HG02981 (cell line): Measurements from ENCODE around the gene OXSR1.

Experiments used
- ATAC-seq: cut with Tn5 transposase; IDR thresholded peaks from one replicate; pipeline ENCODE4 v1.9.1; 2021; ENCODE audit warnings: mild to moderate bottlenecking, moderate library complexity; ENCODE audit not compliant: unreplicated experiment

The OXSR1 gene

DNA sequence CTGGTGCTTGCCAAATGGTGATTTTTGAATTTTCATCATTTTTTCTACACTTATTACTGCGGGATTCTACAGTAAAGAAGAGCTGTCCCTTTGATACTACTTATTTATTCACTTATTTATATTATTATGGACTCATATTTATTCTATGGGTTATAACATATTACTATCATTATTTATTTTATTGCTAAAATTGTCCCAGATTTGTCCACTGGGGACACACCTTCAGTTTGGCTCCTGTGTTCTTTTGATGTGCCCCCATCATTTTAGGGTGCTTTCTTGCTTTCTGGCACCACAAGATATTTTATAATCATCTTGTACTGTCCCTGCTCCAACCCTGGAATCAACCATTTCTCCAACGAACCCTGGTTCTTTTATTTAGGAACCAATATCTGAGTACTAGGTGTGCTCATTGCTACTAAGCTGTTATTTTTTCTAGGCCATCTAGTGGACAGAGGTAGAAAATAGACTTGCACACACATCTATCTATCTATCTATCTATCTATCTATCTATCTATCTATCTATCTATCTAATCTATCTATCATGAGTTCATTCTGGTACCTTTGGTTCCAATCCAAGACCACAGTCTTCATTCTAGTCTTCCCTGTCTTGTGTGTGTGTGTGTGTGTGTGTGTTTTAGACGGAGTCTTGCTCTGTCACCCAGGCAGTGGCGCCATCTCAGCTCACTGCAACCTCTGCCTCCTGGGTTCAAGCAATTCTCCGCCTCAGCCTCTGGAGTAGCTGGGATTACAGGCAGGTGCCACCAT, 132.8 kb downstream of the OXSR1 start:
- ATAC-seq = no peak
